Central memory CD4-positive, alpha-beta T cell (primary cell): Measurements from ENCODE around the gene ACP1.

Experiments
- DNase-seq: peaks from one replicate; pipeline ENCODE4 v3.0.0; 2022

ACP1 gene

DNA sequence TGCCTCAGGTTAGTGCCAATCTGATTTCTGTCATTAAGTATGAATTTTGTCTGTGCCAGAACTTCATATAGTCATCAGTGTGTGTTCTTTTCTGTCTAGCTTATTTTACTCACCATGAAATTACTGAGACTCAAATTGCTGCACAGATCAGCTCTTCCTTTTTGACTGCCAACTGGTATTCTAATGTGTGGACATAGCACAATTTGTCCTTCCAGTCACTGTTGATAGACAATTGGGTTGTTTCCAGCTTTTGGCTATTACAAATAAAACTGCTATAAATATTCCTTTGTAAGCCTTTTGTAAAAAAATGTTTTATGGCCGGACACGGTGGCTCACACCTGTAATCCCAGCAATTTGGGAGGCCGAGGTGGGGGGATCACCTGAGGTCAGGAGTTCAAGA is 8.7 kb upstream of the ACP1 start:
- no peak for DNase-seq

DNA sequence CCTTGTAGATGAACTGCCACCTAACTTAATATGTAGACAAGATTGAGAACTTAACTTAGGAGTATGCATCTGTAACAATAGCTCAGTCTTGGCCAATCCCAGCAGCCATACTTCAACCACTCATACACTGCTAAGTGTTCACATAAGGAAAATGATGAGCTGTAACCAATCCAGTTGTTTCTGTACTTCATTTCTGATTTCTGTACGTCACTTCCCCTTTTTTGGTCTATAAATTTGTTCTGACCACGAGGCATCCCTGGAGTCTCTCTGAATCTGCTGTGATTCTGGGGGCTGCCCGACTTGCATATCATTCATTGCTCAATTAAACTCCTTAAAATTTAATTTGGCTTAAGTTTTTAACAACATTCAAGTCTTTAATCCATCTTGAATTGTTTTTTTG is 7.3 kb upstream of the ACP1 start:
- no peak for DNase-seq

DNA sequence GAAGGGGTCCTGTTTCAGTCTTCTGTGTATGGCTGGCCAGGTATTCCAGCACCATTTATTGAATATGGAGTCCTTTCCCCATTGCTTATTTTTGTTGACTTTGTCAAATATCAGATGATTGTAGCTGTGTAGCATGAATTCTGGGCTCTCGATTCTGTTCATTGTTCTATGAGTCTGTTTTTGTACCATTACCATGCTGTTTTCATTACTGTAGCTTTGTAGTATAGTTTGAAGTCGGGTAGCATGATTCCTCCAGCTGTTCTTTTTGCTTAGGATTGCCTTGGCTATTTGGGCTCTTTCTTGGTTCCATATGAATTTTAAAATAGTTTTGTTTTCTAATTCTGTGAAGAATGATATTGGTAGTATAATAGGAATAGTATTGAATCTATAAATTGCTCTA is 6.9 kb upstream of the ACP1 start:
- DNase-seq: no peak

DNA sequence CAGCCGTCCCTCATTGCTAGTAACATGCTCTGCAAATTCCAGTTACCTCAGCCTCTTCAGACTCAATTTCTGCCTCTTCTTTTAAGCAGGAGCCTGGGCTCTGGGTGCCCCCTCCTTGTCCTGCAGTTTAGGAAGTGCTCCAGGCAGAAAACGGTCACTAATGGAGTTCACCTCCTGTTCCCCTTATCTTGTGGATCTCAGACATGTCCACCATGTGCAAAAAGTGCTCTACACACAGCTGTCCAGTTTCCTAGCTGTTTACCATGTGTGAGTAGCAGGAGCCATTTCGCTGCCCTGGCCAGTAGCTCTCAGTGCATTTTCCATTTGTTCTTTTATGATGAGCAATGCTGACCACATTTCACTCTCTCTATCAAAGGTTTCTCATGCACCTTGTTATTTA is 5.8 kb upstream of the ACP1 start:
- no peak for DNase-seq

DNA sequence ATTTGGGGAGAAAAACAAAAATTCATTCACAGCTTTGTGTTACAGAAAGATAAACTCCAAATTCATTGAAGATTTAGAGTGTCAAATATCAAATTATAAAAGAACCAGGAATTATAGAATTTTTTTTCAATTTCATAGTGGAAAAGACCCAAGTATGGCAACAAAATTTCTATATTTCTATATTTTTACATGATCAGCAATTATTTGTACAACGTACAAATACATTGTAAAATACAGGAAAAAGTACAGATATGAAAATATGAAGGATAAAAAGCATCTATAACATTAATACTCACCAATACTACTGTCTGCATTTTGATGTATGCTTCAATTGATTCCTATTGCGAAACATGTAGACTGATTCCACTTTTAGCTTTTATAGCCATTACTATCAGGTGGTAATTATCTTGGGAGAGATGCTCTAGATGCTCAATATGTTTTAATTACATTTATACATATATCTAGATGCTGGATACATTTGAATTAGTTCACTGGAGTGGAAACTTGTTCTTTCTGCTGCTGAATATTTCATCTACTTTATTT is 4.9 kb upstream of the ACP1 start:
- no peak for DNase-seq

DNA sequence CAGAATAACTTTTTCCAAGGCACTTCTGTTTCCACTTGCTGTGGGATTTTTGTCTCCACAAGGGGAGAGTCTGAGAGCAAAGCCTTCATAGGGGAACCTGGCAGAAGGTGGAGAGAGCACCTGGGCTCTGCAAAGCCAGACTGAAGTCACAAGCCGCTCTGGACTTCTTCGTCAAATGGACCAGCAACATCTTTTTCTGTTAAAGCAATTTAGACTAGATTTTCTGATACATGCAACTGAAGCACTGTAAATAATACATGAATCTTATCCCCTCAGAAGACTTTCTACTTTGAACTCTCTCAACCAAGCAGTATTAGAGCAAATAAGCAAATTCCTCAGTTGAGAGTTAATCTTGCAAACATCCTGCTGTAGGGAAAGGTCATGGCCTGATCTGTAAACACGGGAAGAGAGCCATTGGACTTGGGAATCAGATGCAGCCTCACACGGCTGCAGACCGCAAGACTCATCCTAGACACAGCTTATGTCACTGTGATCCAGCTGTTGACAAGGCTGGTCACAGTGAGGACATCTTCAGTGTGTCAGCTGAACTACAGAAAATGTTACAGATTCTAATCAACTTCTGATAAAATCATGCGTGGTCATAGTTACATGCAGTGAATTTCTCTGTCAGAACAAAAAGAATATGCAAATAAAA is 4.1 kb upstream of the ACP1 start:
- DNase-seq: no peak

DNA sequence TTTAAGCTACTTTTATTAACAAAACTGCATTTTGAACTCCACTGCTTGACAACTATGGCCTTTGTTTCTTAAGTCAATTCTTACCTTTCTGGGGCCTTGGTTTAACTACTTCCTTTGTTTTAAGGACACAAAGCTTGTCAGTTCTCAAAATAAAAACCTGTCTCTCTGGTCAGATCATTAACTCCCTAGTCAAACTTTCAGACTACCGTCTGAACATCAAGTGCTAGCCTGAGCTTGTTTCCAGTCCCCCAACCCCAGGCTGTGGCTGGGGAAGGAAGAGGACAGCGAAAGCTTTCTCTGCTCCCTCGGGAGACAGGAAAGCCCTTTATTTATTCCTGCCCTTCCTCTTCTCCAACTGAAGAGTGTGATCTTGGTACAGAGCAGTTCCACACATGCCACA is 2.6 kb upstream of the ACP1 start:
- DNase-seq: no peak

DNA sequence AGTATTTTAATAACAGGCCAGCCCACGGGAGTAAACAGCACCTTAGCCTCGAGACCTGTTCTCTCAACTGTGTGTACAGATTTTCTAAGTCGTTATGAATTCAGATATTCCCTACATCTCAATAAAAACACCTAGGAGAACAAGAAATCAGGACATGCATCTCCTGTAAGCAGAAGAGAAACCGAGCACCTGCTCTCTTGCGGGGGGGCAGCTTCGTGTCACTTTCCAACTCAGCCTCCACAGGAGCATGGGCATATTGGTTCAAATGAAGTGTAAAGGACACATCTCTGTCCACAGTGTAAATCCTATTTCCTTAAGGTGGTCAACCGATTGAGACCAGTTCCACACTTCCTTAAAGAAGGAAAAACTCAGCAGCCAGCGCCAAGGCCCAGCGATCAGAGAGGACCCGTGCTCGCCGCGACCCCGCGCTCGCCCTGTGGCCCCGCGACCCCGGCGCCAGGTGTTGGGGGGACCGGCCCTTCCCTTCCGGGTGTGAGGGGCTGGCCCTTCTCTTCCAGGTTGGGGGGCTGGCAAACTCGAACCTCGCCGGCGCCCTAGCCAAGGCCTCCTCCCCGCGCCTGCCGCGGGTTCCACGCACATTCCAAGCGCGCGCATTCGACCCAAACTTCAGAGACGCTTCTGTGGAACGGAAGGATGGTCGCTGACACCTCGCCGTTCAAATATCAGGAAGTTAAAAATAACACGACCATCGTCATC is 1.6 kb upstream of the ACP1 start:
- DNase-seq: no peak

DNA sequence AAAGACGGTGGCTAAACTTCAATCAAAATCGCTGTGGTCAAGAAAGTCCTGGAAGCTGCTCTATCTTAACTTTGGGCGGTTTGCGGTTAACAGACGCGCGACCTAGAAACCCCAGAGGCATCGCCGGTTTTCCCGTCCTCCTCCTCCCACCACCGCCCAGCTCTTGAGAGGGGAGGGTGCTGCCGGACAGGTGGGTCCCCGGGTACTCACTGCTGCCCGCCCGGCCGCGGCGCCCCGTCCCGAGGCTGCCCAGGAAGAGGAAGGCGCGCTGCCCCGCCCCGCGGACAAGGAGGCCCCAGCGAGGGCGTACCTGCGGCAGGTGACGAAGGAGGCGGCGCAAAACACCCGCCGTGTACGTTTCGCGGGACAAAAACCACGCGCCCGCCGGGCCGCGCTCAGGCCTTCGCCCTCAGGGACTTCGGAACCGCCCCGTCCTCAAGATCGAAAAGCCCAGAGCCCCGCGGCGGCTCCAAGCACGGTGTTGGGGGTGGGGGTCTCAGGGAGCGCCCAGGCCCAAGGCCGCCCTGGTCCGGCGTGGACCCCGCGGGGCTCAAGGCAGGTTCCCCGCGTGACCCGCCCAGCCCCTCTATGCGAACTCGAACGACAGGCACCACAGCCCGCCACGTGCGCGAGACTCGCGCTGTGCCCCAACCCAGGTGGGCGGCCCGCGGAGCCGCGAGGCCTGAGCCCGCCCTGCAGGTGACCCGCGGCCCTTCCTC is 814 bp upstream of the ACP1 start, which contains the start of gene SH3YL1:
SH3YL1 (minus strand) TSS at position 259 of the 719 bp plus-strand sequence; CDS start at position 211, 48 bp downstream.
- peak; percentile 71 for DNase-seq

DNA sequence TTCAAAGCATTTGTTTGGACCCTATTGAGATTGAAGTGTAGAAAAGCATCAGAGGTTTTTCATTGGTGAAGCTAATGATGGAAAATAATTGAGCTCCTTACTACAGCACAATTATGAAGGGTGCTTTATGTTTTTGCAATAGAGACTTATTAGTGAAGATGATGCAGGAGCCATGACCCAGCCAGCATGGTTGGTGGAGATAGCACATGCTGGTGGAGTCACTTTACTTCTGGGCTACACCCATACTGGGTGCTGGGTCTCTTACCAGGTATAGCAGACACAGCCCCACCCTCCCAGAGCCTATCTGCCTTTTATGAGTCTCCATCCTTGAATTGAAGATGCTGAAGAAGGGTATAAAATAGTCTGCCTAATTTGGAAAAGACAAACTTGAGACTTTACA is 3.6 kb downstream of the ACP1 start:
- no peak for DNase-seq

DNA sequence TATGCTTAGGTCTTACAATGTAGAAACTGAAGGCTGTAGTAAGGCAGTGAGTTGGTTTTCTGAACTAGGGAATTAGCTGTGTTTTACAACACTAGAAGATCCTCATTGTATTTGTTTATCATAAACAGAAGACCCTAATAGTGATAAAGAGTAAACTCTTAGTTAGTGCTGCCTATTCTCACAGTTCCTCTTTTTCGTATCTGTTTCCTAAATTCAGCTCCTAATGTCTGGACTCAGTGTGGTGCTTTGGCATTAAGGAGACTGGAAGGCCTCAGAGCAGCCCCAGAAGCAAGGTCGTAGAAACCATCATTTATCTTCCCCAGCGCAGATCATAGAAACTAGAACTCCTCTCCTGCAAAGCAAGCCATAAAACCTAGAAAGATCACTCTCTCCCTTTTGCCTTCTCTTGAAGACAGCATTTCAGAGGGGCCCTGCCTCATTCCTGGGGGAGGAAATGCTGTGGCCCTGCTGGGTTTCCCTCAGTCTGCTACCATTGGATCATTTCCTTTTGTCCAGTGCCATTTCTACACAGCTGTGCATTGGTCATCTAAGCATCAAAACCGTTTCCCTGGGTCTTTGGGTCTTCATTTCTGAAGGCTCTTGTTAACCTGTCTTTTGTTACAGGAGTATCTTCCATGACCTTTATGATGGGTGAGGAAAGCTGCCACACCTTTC is 4.7 kb downstream of the ACP1 start:
- no peak for DNase-seq

DNA sequence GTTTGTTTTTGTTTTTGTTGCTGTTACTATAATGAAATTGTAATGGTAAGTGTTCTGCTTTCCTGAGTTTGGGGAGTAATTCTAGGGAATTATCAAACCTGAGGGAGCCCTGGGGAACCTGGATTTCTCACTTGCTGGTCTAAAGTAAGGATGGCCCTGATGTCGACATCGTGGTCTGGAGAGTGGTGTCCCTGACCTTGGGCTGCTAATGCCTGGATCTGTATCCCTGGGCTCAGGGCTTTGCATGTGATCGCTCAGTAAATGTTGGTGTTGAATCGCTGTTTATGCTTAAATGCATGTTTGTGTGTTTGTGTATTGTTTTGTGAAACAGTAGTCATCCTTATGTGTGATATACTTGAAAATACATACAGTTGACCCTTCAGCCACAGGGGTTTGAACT is 6.1 kb downstream of the ACP1 start:
- no peak for DNase-seq

DNA sequence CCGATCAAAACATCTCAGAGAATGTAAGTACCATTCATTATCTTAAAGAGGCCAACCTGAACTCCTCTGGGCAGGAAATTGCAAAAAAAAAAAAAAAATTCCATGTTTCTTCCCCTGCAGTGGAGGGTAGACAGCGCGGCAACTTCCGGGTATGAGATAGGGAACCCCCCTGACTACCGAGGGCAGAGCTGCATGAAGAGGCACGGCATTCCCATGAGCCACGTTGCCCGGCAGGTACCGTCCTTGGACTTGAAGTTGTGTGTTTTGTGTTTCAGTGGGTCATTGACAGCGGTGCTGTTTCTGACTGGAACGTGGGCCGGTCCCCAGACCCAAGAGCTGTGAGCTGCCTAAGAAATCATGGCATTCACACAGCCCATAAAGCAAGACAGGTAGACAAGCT is 7.2 kb downstream of the ACP1 start:
- no peak for DNase-seq

DNA sequence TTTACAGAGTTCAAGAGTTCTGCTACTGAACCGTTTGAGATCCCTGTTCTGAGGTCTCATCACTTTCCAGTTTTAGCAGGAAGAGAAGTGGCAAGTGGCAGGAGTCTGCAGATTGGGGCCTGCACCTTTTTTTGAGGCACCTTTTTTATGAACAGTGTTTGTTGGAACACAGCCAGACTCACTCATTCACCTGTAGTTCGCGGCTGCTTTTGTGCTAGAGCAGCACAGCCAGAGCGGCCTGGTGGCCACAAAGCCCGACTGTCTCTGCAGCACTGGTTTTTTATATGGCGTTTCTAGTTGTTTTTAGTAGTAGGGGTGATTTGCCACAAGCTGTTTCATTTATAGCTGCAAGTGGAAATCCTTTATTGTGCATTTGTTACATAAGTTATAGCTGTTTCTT is 8.6 kb downstream of the ACP1 start:
- no peak for DNase-seq

DNA sequence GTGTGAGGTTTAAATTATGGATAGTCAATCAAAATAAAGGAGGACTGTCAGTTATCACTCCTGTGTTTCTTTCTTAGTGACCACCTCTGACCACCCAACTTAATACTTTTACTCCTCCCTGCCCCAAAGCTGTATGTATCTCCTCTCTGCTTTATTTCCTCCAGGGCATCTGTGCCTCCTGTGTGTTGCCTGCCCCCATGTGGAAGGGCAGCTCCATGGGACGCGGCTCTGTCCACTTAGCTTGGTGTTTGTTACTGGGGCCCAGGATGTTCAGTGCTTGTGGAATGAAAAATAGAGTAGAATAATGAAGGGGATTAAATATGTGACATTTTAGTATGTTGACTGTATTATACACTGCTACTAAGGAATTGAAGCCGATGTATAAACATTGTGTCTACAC is 9.8 kb downstream of the ACP1 start:
- no peak for DNase-seq

DNA sequence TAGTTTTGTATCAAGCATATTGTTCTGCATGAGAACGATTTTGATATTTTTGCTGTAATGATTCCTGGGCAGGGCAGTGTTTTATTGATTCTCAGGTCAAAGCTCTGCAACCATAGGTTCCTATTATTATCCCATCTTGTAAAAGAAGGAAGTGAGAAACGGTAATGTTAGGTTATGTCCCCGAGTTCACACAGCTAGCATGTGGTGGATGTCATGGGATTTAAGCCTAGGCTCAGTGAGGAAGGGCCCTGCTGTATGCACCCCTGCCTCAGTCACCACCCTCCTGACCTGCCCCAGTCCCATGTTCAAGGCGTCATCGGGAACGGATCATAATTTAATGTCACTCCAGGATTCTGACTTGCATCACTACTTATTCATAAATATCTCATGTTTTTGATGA is 10.7 kb downstream of the ACP1 start:
- no peak for DNase-seq

DNA sequence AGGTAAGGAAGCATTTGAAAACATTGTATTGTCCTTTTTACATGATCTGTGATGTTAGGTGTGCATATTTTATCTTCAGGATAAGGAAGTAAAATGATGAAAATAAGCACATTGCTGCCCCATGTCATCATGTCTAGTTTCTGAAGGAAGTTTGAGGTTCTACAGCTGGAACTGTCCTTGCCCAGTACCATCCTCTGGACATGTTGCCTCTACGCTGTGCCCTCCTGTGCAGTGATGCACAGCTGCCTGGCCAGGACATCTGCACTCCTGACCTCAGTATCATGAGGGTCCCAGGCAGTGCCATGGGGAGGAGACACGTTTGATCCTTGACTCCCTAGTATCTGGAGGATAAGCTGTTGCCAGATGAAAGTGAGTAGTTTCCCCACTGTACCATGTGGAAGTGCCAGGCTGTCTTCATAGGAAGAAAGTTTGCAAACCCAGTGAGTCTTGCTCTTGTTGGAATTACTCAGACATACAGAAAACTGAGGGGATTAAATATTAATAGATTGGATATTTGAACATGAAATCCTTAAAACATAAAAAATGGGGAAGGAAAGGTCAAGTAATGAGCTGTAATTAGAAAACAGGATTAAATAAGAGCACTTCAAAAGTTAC is 13.7 kb downstream of the ACP1 start:
- DNase-seq: no peak

DNA sequence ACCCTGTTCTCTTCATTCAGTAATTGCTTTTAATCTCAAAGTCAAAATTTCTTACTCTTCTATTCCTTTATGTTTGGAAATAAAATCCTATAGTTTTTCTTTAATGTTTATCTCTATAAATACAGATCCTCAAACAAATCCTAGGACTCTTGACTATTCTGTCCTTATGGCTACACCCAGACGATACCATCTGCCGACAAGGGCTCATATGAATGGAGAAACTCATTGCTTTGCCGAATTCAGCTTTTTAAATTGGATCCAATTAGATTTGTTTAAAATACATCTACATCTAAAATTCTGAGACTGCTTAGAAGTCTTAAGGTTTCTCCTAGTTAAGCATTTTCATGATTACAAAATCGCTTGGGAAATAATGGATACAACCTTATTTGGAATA is 14.2 kb downstream of the ACP1 start:
- DNase-seq: no peak

DNA sequence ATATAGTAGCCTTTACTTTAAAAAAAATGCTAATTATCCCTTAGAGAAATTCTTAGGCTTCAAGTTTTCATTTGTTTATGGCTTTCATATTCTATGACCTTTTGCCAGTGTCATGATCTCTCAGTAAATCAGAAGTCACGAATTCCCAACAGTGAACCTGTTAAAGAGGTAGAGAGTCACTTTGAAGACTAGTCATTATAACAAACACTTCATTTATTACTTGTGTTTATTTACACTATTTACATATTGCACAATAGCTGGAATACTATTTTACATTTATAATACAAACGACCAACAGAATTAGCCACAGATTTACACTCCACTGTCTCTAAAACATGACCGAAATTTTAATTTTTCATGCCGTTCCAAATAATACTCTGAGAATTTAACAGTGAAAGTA is 14.6 kb downstream of the ACP1 start:
- no peak for DNase-seq

DNA sequence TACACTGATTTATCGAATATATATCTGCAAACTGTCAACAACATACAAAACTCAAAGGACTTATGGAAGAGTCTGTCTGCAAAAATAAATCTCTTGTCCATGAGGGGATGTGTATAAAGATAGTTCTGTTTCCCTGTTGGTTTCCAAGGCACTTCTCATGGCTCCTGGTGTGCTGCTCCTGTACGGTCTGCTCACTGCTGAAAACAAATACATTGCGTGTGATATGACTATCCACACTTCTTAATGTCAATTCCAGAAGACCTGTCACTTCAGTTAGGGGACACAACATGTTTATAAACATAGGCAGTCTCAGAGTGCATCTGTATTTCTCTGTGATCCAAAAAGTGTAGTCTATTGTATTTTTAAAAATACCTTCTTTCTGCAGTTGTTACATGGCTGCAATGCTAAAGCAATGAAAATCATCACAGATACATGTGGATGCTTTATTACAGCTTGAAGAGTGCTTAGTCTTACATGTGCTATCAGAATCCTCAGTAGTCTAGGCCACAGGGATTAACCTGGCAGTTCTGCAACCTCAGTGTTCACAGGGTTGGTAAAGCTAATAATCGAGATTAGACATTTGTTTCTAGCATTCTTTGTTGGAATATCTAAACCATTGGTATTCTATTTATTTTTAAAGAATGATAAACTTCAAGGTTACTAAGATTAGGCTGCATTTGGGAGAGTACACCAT is 15.4 kb downstream of the ACP1 start:
- DNase-seq: no peak

DNA sequence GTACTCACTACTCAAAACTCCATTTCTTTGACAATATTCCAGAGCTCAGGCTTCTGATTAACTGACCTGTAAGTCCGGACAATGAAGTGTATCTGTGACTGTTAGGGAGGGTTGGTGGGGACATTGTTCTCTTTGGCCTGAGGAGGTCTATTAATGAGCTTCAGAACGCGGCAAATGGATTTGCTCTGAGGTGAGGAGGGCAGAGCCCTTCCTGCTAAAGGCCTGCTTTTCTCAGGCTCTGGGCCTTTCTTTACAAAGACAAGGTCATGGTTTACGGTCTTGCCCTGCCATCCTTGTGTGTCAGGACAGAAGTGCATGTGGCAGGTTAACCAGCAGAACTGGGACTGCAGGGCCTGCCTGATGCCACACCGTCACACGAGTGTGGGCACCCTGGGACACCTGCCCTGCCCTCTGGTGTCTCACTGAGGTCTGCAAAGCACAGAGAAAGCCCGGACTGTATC is 15.9 kb downstream of the ACP1 start:
- no peak for DNase-seq

DNA sequence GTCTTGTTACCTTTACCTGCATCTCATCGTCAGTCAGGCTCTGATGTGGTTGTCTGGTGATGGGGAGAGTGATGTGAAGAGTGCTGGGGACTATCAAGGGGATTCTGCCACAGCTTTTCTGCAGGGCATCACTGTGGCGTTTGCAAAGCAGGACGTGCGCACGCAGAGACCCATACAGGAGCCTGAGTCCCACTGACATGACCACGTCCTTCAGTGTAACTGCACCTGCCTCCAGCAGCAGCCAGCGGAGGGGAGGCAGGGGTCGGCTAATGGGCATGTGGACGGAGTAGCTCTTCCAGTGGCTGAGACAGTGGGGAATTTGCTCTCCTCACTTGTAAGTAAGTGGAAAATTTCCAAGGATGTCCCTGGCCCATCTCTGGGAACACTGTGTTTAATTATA is 16.6 kb downstream of the ACP1 start:
- no peak for DNase-seq
